Skeletal muscle satellite cell (primary cell): Measurements from ENCODE around the gene ABAT.
"Not testable (repeated sequence)": the region's sequence is repeated elsewhere in the genome, so short reads cannot be mapped to it uniquely, and the experiment has no call there.

Experiments used
- H3K27me3 ChIP-seq: 2 replicates; pipeline ENCODE4 v1.7.0; 2013; ENCODE audit warnings: low read length; ENCODE audit not compliant: control insufficient read depth, insufficient read depth
- H3K36me3 ChIP-seq: 2 replicates; pipeline ENCODE4 v1.7.0; 2013; ENCODE audit warnings: mild to moderate bottlenecking, control low read depth, low read length; ENCODE audit not compliant: insufficient read depth
- H3K4me1 ChIP-seq: 2 replicates; pipeline ENCODE4 v1.7.0; 2013; ENCODE audit warnings: low read length; ENCODE audit not compliant: control insufficient read depth, insufficient read depth
- H3K4me2 ChIP-seq: 2 replicates; pipeline ENCODE4 v1.7.0; 2013; ENCODE audit warnings: mild to moderate bottlenecking, low read length
- H3K4me3 ChIP-seq: 2 replicates; pipeline ENCODE4 v1.7.0; 2013; ENCODE audit warnings: low read length
- H3K9ac ChIP-seq: 2 replicates; pipeline ENCODE4 v1.7.0; 2013; ENCODE audit warnings: mild to moderate bottlenecking, low read depth, low read length, moderate library complexity
- H3K9me3 ChIP-seq: replicated peaks from 2 replicates; pipeline ENCODE4 v1.7.0; 2013; ENCODE audit warnings: mild to moderate bottlenecking, control low read depth, low read length

The ABAT gene

DNA sequence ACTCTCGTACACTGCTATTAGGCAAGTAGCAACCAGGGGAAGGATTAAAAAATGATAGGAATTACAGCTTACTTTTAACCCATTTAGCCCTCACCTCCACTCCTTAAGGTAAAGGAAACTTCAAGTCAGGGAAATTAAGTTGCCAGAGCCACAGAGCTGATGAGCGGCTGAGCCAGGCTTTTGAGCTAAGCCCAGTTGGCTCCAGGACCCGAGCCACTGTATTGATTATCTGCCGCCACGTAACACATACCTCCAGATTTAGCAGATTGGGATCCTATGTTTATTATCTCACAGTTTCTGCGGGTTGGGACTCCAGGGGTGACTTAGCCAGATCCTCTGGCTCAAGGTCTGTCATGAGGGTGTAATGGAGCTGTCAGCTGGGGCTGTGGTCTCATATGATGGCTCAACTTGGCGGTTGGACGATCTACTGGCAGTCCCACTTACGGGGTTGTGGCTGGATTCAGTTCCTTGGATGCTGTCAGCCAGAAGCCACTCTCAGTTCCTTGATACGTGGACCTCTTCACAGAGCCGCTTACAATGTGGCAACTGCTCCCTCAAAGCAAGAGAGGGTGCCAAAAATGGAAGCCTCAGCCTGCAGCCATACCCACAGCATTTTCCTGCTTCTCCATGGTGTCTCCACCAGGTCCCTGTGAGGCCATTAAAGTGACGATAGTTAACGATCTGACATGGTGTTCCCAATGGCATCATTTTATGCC, 65.7 kb downstream of the ABAT start:
- Histone ChIP-seq H3K4me1 (no peaks in the 10 kb centered on the region), H3K36me3 (no peaks in the 10 kb centered on the region), H3K4me2 (no peak overlapping the region), H3K27me3 (peaks cover 16% of the 10 kb centered on the region), H3K9ac (no peak overlapping the region), H3K9me3 (no peaks in the 10 kb centered on the region), H3K4me3 (no peak overlapping the region)

GRCh38 chr16:8740775-8741355, 66.4 kb downstream of the ABAT start:
- H3K36me3 ChIP-seq = no peaks in the 10 kb centered on the region

DNA sequence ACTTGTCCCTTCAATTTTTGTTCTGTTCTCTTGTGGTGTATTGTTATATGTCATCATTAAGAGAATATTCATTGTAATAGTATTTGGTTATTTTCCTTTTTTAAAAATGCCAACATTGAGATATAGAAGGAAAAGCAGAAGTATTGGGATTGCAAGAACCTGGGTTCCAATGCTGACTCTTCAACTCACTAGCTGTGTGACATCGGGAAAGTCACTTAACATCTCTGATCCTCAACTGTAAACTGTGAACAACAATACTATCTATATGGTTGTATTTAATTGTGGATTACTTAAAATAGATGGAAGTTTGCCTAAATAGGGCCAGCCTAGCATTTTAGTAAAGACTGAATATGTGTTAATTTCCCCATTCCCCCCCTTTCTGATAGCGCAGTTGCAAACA, 67.2 kb downstream of the ABAT start:
- Histone ChIP-seq H3K36me3 (no peaks in the 10 kb centered on the region), H3K4me1 (no peaks in the 10 kb centered on the region), H3K9me3 (no peaks in the 10 kb centered on the region), H3K9ac (no peak overlapping the region), H3K27me3 (peaks cover 16% of the 10 kb centered on the region), H3K4me3 (no peak overlapping the region), H3K4me2 (no peak overlapping the region)

More at GRCh38 chr16:8740775-8741355, 66.4 kb downstream of the ABAT start:
- H3K4me3 ChIP-seq = no peak overlapping the region
- H3K4me2 ChIP-seq = no peak overlapping the region
- H3K4me1 ChIP-seq = no peaks in the 10 kb centered on the region
- H3K9ac ChIP-seq = no peak overlapping the region
- H3K9me3 ChIP-seq = no peaks in the 10 kb centered on the region
- H3K27me3 ChIP-seq = peaks cover 16% of the 10 kb centered on the region

- Histone ChIP-seq H3K4me3 (no peak overlapping the region), H3K27me3 (peaks cover 16% of the 10 kb centered on the region), H3K9ac (no peak overlapping the region), H3K4me1 (no peaks in the 10 kb centered on the region), H3K36me3 (no peaks in the 10 kb centered on the region), H3K9me3 (no peaks in the 10 kb centered on the region), H3K4me2 (no peak overlapping the region)
Measured at GRCh38 chr16:8742068-8742467, 67.7 kb downstream of the ABAT start.

- H3K4me3 ChIP-seq, H3K9me3 ChIP-seq, H3K9ac ChIP-seq, H3K36me3 ChIP-seq, H3K27me3 ChIP-seq, H3K4me1 ChIP-seq, H3K4me2 ChIP-seq: not testable (repeated sequence)
Measured at GRCh38 chr16:8748944-8749343, 74.5 kb downstream of the ABAT start.

- Histone ChIP-seq H3K4me1 (peaks cover 8% of the 10 kb centered on the region), H3K4me3 (no peak overlapping the region), H3K36me3 (no peaks in the 10 kb centered on the region), H3K27me3 (no peaks in the 10 kb centered on the region), H3K4me2 (no peak overlapping the region), H3K9ac (no peak overlapping the region), H3K9me3 (no peaks in the 10 kb centered on the region)
Measured at GRCh38 chr16:8751481-8752311, 77.3 kb downstream of the ABAT start.

DNA sequence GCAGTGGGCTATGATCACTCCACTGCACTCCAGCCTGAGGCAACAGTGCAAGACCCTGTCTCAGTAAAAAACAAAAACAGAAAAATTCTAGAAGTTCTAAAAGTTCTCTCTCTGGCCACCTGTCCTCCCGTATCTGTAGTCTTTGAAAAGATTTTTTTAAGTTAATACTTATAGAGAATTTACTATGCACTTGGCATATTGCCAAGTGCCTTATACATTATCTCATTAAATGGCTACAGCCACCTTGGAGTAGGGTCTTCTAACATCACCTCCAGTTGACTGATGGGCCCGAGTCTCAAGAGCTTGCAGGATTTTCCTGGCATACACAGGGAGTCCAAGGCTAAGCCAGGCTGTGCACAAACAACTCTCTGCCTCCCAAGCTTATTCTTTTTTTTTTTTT, 78.3 kb downstream of the ABAT start:
- Histone ChIP-seq H3K4me1 (peaks cover 8% of the 10 kb centered on the region), H3K9me3 (no peaks in the 10 kb centered on the region), H3K36me3 (no peaks in the 10 kb centered on the region), H3K4me3 (no peak overlapping the region), H3K4me2 (no peak overlapping the region), H3K9ac (no peak overlapping the region), H3K27me3 (no peaks in the 10 kb centered on the region)

- H3K36me3 ChIP-seq = no peaks in the 10 kb centered on the region
- H3K4me1 ChIP-seq = peaks cover 8% of the 10 kb centered on the region
- H3K4me2 ChIP-seq = no peak overlapping the region
- no peaks in the 10 kb centered on the region for H3K27me3 ChIP-seq
- no peak overlapping the region for H3K9ac ChIP-seq
- no peaks in the 10 kb centered on the region for H3K9me3 ChIP-seq
- no peak overlapping the region for H3K4me3 ChIP-seq
Measured at GRCh38 chr16:8753416-8754054, 79.1 kb downstream of the ABAT start.

- H3K4me1 ChIP-seq = peaks cover 7% of the 10 kb centered on the region
- H3K9me3 ChIP-seq = no peaks in the 10 kb centered on the region
- no peak overlapping the region for H3K9ac ChIP-seq
- H3K27me3 ChIP-seq = no peaks in the 10 kb centered on the region
- no peak overlapping the region for H3K4me2 ChIP-seq
- no peaks in the 10 kb centered on the region for H3K36me3 ChIP-seq
- no peak overlapping the region for H3K4me3 ChIP-seq
Measured at GRCh38 chr16:8756755-8757154, 82.3 kb downstream of the ABAT start.

DNA sequence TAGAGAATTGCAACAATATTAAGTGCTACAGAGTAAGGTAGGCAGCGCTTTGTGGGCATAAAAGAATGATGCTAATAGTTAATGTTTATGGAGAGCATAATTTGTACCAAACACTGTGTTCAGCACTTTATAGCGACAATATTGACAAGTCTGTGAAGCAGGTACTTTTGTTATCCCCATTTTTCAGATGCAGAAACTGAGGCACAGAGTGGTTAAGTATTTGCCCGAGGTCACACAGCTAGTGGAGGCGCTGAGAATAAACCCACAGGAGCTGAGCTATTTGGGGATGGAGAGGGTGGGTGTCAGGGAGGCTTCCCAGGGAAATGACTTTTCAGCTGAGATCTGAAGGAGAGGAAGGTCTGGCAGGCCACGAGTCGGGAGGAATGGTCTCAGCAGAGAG, 83.6 kb downstream of the ABAT start:
- no peak overlapping the region for H3K4me2 ChIP-seq
- no peak overlapping the region for H3K9ac ChIP-seq
- no peaks in the 10 kb centered on the region for H3K4me1 ChIP-seq
- no peak overlapping the region for H3K4me3 ChIP-seq
- H3K36me3 ChIP-seq = no peaks in the 10 kb centered on the region
- no peaks in the 10 kb centered on the region for H3K9me3 ChIP-seq
- H3K27me3 ChIP-seq = no peaks in the 10 kb centered on the region

DNA sequence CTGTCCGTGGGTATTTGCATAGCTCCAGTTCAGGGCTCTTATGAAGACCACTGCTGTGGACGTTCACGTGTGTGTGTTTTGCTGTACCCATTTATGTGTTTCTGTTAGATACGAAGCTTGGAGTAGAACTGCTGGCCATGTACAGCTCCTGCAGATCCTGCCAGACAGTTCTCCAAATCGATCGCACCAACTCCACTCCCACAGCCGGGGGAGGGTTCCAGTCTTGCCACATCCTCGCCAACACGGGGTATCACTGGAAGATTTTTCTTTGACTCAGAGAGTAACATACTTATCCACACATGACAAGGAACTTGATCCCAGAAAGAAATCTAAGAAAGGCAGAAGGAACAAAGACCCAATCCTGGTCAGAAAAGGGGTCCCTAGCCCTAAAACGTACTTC, 85.6 kb downstream of the ABAT start:
- Histone ChIP-seq H3K4me2 (no peak overlapping the region), H3K9ac (no peak overlapping the region), H3K36me3 (no peaks in the 10 kb centered on the region), H3K4me1 (no peaks in the 10 kb centered on the region), H3K27me3 (no peaks in the 10 kb centered on the region), H3K4me3 (no peak overlapping the region), H3K9me3 (no peaks in the 10 kb centered on the region)
